Keratinocyte (primary cell): Measurements from ENCODE around the gene PRSS21. TPM values are rescaled to one million over a fixed set of nuclear protein-coding genes. Genes with fewer than 3 reads are reported as not detected.
A peak's percentile ranks its signal among the peaks of the same experiment; 100 is the strongest.

Source experiments
- DNase-seq: peaks from one replicate; pipeline ENCODE4 v3.0.0-alpha.2; 2011; ENCODE audit warnings: low read depth, missing footprints, low spot score
- FAIRE-seq: peaks from 2 replicates; lab custom pipeline; 2011; peaks lifted over from hg19 to GRCh38; lab: Jason Lieb, UNC
- H2AFZ ChIP-seq: 2 replicates; pipeline ENCODE4 v1.6.0; 2012; ENCODE audit warnings: low read length, control low read depth, inconsistent platforms; ENCODE audit not compliant: control insufficient read depth
- H3K27ac ChIP-seq: 2 replicates; pipeline ENCODE4 v1.5.1; 2011; ENCODE audit warnings: low read length; ENCODE audit not compliant: control insufficient read depth, insufficient read depth
- H3K27me3 ChIP-seq: 3 replicates; pipeline ENCODE4 v1.6.0; 2011; ENCODE audit warnings: low read length; ENCODE audit not compliant: control insufficient read depth, insufficient read depth; ENCODE audit errors: extremely low read depth
- H3K36me3 ChIP-seq, 2 experiments: 2 replicates in 1 of 2; 3 replicates in 1 of 2; pipeline ENCODE4 v1.5.1; 2011; ENCODE audit warnings: low read length in 2 of 2, mild to moderate bottlenecking in 1 of 2; ENCODE audit not compliant: control insufficient read depth in 2 of 2, insufficient read depth in 2 of 2; ENCODE audit errors: extremely low read depth in 1 of 2
- H3K4me1 ChIP-seq: 3 replicates; pipeline ENCODE4 v1.5.1; 2011; ENCODE audit warnings: low read length; ENCODE audit not compliant: control insufficient read depth, insufficient read depth; ENCODE audit errors: extremely low read depth
- H3K4me2 ChIP-seq: 3 replicates; pipeline ENCODE4 v1.6.0; 2011; ENCODE audit warnings: low read depth, low read length; ENCODE audit not compliant: control insufficient read depth, insufficient read depth; ENCODE audit errors: extremely low read depth
- H3K4me3 ChIP-seq, 3 experiments: fragments of 200-600 bp in 1 of 3; sonication (generic) in 1 of 3; 2 replicates in 2 of 3; 3 replicates in 1 of 3; pipeline ENCODE4 v1.5.1; 2011 to 2016; ENCODE audit warnings: low read length in 3 of 3, mild to moderate bottlenecking in 3 of 3, control low read depth in 2 of 3, inconsistent platforms in 1 of 3, low read depth in 1 of 3, mixed read lengths in 1 of 3, mixed run types in 1 of 3, moderate library complexity in 1 of 3; ENCODE audit not compliant: control insufficient read depth in 2 of 3, insufficient read depth in 2 of 3; ENCODE audit errors: extremely low read depth in 1 of 3
- H3K79me2 ChIP-seq: 2 replicates; pipeline ENCODE4 v1.6.0; 2012; ENCODE audit warnings: low read length; ENCODE audit not compliant: control insufficient read depth, insufficient read depth
- H3K9ac ChIP-seq: 3 replicates; pipeline ENCODE4 v1.6.0; 2011; ENCODE audit warnings: low read length; ENCODE audit not compliant: control insufficient read depth, insufficient read depth; ENCODE audit errors: extremely low read depth
- H3K9me1 ChIP-seq: 3 replicates; pipeline ENCODE4 v1.6.0; 2011; ENCODE audit warnings: low read length; ENCODE audit not compliant: control insufficient read depth, insufficient read depth; ENCODE audit errors: extremely low read depth
- H3K9me3 ChIP-seq: 2 replicates; pipeline ENCODE4 v1.5.1; 2012; ENCODE audit warnings: low read depth, low read length; ENCODE audit not compliant: control insufficient read depth
- H4K20me1 ChIP-seq: 3 replicates; pipeline ENCODE4 v1.6.0; 2011; ENCODE audit warnings: low read length; ENCODE audit not compliant: control insufficient read depth, insufficient read depth; ENCODE audit errors: extremely low read depth
- CTCF ChIP-seq, 3 experiments: IDR thresholded peaks in 1 of 3; conservative IDR thresholded peaks in 1 of 3; optimal IDR thresholded peaks in 1 of 3; 2 replicates in 2 of 3; 3 replicates in 1 of 3; pipeline versions ENCODE3 to v1.5.1; 2011; ENCODE audit warnings: low read length in 3 of 3, mild to moderate bottlenecking in 3 of 3, moderate library complexity in 2 of 3, control low read depth in 1 of 3, inconsistent platforms in 1 of 3; ENCODE audit not compliant: insufficient read depth in 2 of 3; ENCODE audit errors: extremely low read depth in 1 of 3
- EZH2 ChIP-seq: IDR thresholded peaks from one replicate; pipeline ENCODE4 v1.6.1; 2012; ENCODE audit warnings: inconsistent platforms, mild to moderate bottlenecking, low read length, moderate library complexity
- dilution Hi-C: fragments of 300-500 bp; cut with MboI; formaldehyde crosslinking; loops from one replicate; pipeline ENCODE4 v1.7.0; 2020; ENCODE audit warnings: low sequenced_read_pairs; ENCODE audit not compliant: extremely low pct_ligation_motif_present
- polyA plus RNA-seq, 5 experiments: library from polyadenylated mRNA; depleted of rRNA in 3 of 5; stranded (reverse) in 3 of 5; stranded (forward) in 1 of 5; unstranded in 1 of 5; fragments of >200 nt; gene quantifications; 1 replicate in 1 of 5; 2 replicates in 3 of 5; 3 replicates in 1 of 5; pipeline versions ENCODE4 v1.2.1 to v1.2.3, GENCODE V29; 2011 to 2012; ENCODE audit warnings: missing spikeins in 2 of 5, low read depth in 1 of 5, low replicate concordance in 1 of 5

The PRSS21 gene
- polyA plus RNA-seq, 1 donor (not counting 4 experiments of a cell fraction or from before 2014, with no cell fraction given): 0.52 TPM

DNA sequence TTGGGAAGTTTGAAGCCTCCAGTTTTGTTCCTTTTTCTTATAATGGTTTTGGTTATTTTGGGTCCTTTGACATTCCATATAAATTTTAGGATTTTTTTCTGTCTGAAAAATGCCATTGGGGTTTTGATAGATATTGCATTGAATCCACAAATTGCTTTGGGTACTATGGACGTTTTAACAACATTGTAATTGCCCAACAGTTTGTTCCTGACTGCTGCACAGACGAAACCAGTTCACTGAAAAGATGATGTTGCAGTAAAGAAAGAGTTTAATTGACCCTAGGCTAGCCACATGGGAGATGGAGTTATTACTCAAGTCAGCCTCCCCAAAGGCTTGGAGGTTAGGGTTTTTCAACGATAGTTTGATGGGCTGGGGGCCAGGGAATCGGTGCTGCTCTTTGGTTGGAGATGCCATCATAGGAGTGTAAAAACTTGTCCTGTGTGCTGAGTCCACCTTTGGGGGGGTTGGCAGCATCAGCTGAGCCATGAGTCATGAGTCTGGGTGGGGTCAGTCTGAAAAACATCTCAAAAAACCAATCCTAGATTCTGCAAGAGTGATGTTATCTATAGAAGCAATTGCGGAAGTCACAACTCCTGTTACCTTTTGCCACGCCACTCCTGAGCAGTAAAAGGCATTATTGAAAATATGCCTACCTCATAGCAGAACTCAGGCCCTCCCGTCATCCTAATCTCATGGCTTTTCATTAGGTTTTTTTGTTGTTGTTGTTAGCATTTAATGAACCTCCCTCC lies 21.5 kb upstream of the PRSS21 start:
- peaks cover 8% of the 10 kb centered on the region for H3K27me3 ChIP-seq
- TF ChIP-seq CTCF (optimal IDR thresholded peaks at IDR 0.05 in 1 of 3, IDR thresholded peaks at IDR 0.05 in 1 of 3, conservative IDR thresholded peaks at IDR 0.05 in 1 of 3; ENCODE audit: extremely low read depth in 1 of 3, insufficient read depth in 2 of 3, low read length in 3 of 3) (no peak), EZH2 (no peak)
- no peaks in the 10 kb centered on the region for H4K20me1 ChIP-seq
- no peak for DNase-seq
- dilution Hi-C loops: no loop called here
- peak overlapping the region; percentile 29 for H3K4me2 ChIP-seq
- no peak overlapping the region for H3K4me3 ChIP-seq
- H2AFZ ChIP-seq: peak overlapping the region; percentile 61
- no peaks in the 10 kb centered on the region for H3K9me1 ChIP-seq
- H3K79me2 ChIP-seq: no peaks in the 10 kb centered on the region
- H3K36me3 ChIP-seq: no peaks in the 10 kb centered on the region
- no peak overlapping the region for H3K27ac ChIP-seq
- FAIRE-seq: no peak
- peaks cover 16% of the 10 kb centered on the region for H3K4me1 ChIP-seq
- H3K9ac ChIP-seq: no peak overlapping the region
- no peaks in the 10 kb centered on the region for H3K9me3 ChIP-seq

DNA sequence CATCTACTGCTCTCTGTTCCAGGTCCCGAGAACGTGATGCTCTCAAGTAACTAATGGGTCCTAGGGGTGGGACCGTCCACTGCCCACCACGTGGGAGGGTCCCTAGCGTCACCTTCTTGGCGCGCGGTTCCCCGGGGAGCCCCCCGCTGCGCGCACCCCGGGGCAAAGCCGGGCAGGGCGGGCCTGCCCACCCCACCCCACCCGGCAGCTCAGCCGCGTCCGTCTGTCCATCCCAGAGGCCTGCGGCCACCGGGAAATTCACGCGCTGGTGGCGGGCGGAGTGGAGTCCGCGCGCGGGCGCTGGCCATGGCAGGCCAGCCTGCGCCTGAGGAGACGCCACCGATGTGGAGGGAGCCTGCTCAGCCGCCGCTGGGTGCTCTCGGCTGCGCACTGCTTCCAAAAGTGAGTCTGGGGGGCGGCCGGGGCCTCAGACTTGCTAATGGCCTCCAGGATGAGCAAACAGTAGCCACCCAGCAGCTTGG lies 18.3 kb upstream of the PRSS21 start:
- Histone ChIP-seq H3K27me3 (no peaks in the 10 kb centered on the region), H3K4me1 (peaks cover 16% of the 10 kb centered on the region), H3K79me2 (no peaks in the 10 kb centered on the region), H3K9ac (no peak overlapping the region), H3K9me3 (no peaks in the 10 kb centered on the region), H3K36me3 (no peaks in the 10 kb centered on the region), H3K4me2 (no peak overlapping the region), H3K9me1 (no peaks in the 10 kb centered on the region), H3K27ac (no peak overlapping the region), H3K4me3 (no peak overlapping the region), H4K20me1 (no peaks in the 10 kb centered on the region), H2AFZ (no peak overlapping the region)
- DNase-seq (no peak), FAIRE-seq (no peak)
- TF ChIP-seq CTCF (optimal IDR thresholded peaks at IDR 0.05 in 1 of 3, IDR thresholded peaks at IDR 0.05 in 1 of 3, conservative IDR thresholded peaks at IDR 0.05 in 1 of 3; ENCODE audit: extremely low read depth in 1 of 3, insufficient read depth in 2 of 3, low read length in 3 of 3) (no peak), EZH2 (no peak)
- dilution Hi-C loops: no loop called here
